Esophagus (tissue), 2 donors: ENCODE measurements around the gene CHST11. TPM values are rescaled to one million over a fixed set of nuclear protein-coding genes. Genes with fewer than 3 reads are reported as not detected.

ENCODE experiments used
- H3K27ac ChIP-seq, 2 donors: one replicate each; pipeline ENCODE4 v1.5.1; 2013; ENCODE audit warnings: low read depth in 2 of 2, mild to moderate bottlenecking in 2 of 2, inconsistent platforms in 1 of 2, low read length in 1 of 2, moderate library complexity in 1 of 2
- H3K27me3 ChIP-seq, 2 donors: one replicate each; pipeline ENCODE4 v1.6.1; 2013; ENCODE audit warnings: low read length in 2 of 2, control low read depth in 1 of 2, mild to moderate bottlenecking in 1 of 2; ENCODE audit not compliant: insufficient read depth in 2 of 2, control insufficient read depth in 1 of 2
- H3K36me3 ChIP-seq, 2 donors: one replicate each; pipeline ENCODE4 v1.6.1; 2013; ENCODE audit warnings: low read length in 1 of 2; ENCODE audit not compliant: control insufficient read depth in 2 of 2, insufficient read depth in 2 of 2
- H3K4me1 ChIP-seq, 2 donors: one replicate each; pipeline ENCODE4 v1.6.1; 2013; ENCODE audit warnings: low read length in 1 of 2; ENCODE audit not compliant: control insufficient read depth in 2 of 2, insufficient read depth in 2 of 2
- H3K4me3 ChIP-seq, 2 donors: one replicate each; pipeline ENCODE4 v1.5.1; 2013; ENCODE audit warnings: low read length in 2 of 2, mild to moderate bottlenecking in 2 of 2, low read depth in 1 of 2, moderate library complexity in 1 of 2
- H3K9me3 ChIP-seq, 2 donors: one replicate each; pipeline ENCODE4 v1.6.1; 2013; ENCODE audit warnings: mild to moderate bottlenecking in 2 of 2, low read depth in 1 of 2, low read length in 1 of 2, moderate library complexity in 1 of 2; ENCODE audit not compliant: control insufficient read depth in 2 of 2, insufficient read depth in 1 of 2
- WGBS, 2 donors: extraction: QIAGEN DNeasy Blood & Tissue Kit; methylation state at CpG; one replicate each; pipeline ENCODE4 v1.1.7; 2013; 5-methylcytosine and 5-hydroxymethylcytosine counted together
- polyA plus RNA-seq, 2 donors: library from polyadenylated mRNA; stranded (reverse); fragments of 200-250 nt; gene quantifications; one replicate each; pipeline ENCODE4 v1.2.3, GENCODE V29; 2013
- donor health status: healthy with polysubstance abuse.
- donor health status: Bipolar disorder and iron deficiency.

The CHST11 gene
- polyA plus RNA-seq, 2 donors = 0.53 to 1.4 TPM

GRCh38 chr12:104504146-104504545 lies 47.4 kb downstream of the CHST11 start:
- no peak overlapping the region for H3K4me3 ChIP-seq
- no peaks in the 10 kb centered on the region for H3K27me3 ChIP-seq
- H3K27ac ChIP-seq = no peak overlapping the region
- no peaks in the 10 kb centered on the region for H3K36me3 ChIP-seq
- no peaks in the 10 kb centered on the region for H3K4me1 ChIP-seq
- H3K9me3 ChIP-seq = peaks cover 0 to 4% of the 10 kb centered on the region in 2 donors
- 93% methylated on average over 9 of the region's 9 CpGs for WGBS, 2 donors

GRCh38 chr12:104505095-104505818 lies 48.5 kb downstream of the CHST11 start:
- Histone ChIP-seq H3K27me3 (no peaks in the 10 kb centered on the region), H3K4me1 (no peaks in the 10 kb centered on the region), H3K27ac (no peak overlapping the region), H3K4me3 (no peak overlapping the region), H3K9me3 (peaks cover 0 to 4% of the 10 kb centered on the region in 2 donors), H3K36me3 (no peaks in the 10 kb centered on the region)
- WGBS, 2 donors = 63 to 64% methylated on average over 7 of the region's 7 CpGs

GRCh38 chr12:104506676-104507401 lies 50.1 kb downstream of the CHST11 start:
- no peaks in the 10 kb centered on the region for H3K36me3 ChIP-seq
- H3K9me3 ChIP-seq = peaks cover 0 to 4% of the 10 kb centered on the region in 2 donors
- 55 to 68% methylated on average over 14 of the region's 14 CpGs for WGBS, 2 donors
- H3K4me3 ChIP-seq = no peak overlapping the region
- no peak overlapping the region for H3K27ac ChIP-seq
- H3K4me1 ChIP-seq = no peaks in the 10 kb centered on the region
- H3K27me3 ChIP-seq = no peaks in the 10 kb centered on the region

GRCh38 chr12:104507672-104508071 lies 50.9 kb downstream of the CHST11 start:
- Histone ChIP-seq H3K9me3 (peaks cover 0 to 4% of the 10 kb centered on the region in 2 donors), H3K36me3 (no peaks in the 10 kb centered on the region), H3K4me3 (no peak overlapping the region), H3K27ac (no peak overlapping the region), H3K27me3 (no peaks in the 10 kb centered on the region), H3K4me1 (no peaks in the 10 kb centered on the region)
- 93 to 95% methylated on average over 3 of the region's 3 CpGs for WGBS, 2 donors

GRCh38 chr12:104508752-104509446 lies 52.2 kb downstream of the CHST11 start:
- Histone ChIP-seq H3K4me1 (no peaks in the 10 kb centered on the region), H3K27ac (no peak overlapping the region), H3K27me3 (no peaks in the 10 kb centered on the region), H3K36me3 (no peaks in the 10 kb centered on the region), H3K9me3 (peaks cover 0 to 4% of the 10 kb centered on the region in 2 donors), H3K4me3 (no peak overlapping the region)
- 92 to 100% methylated on average over 2 of the region's 2 CpGs for WGBS, 2 donors

- peaks cover 0 to 3% of the 10 kb centered on the region in 2 donors for H3K4me1 ChIP-seq
- H3K4me3 ChIP-seq = no peak overlapping the region
- H3K27ac ChIP-seq = no peak overlapping the region
- H3K27me3 ChIP-seq = no peaks in the 10 kb centered on the region
- peaks cover 0 to 4% of the 10 kb centered on the region in 2 donors for H3K9me3 ChIP-seq
- H3K36me3 ChIP-seq = no peaks in the 10 kb centered on the region
- WGBS, 2 donors = 61 to 78% methylated on average over 2 of the region's 2 CpGs
Measured at GRCh38 chr12:104510145-104510872, 53.6 kb downstream of the CHST11 start.

GRCh38 chr12:104510873-104511440 lies 54.2 kb downstream of the CHST11 start:
- no peak overlapping the region for H3K27ac ChIP-seq
- H3K27me3 ChIP-seq = no peaks in the 10 kb centered on the region
- H3K36me3 ChIP-seq = no peaks in the 10 kb centered on the region
- H3K4me1 ChIP-seq = peaks cover 0 to 3% of the 10 kb centered on the region in 2 donors
- peaks cover 0 to 4% of the 10 kb centered on the region in 2 donors for H3K9me3 ChIP-seq
- 72 to 73% methylated on average over 2 of the region's 2 CpGs for WGBS, 2 donors
- no peak overlapping the region for H3K4me3 ChIP-seq

GRCh38 chr12:104513681-104514080 lies 56.9 kb downstream of the CHST11 start:
- H3K9me3 ChIP-seq = no peaks in the 10 kb centered on the region
- no peaks in the 10 kb centered on the region for H3K36me3 ChIP-seq
- H3K4me1 ChIP-seq = peaks cover 0 to 3% of the 10 kb centered on the region in 2 donors
- no peak overlapping the region for H3K4me3 ChIP-seq
- no peaks in the 10 kb centered on the region for H3K27me3 ChIP-seq
- WGBS, 2 donors = 57 to 64% methylated on average over 6 of the region's 6 CpGs
- no peak overlapping the region for H3K27ac ChIP-seq
